MV-4-11 (cell line): ENCODE results near the gene OR52E5.
A peak's percentile ranks its signal among the peaks of the same experiment; 100 is the strongest.

Experiments
- DNase-seq: peaks from one replicate; lab custom pipeline; 2025; lab: John Stamatoyannopoulos, UW

OR52E5 gene

DNA sequence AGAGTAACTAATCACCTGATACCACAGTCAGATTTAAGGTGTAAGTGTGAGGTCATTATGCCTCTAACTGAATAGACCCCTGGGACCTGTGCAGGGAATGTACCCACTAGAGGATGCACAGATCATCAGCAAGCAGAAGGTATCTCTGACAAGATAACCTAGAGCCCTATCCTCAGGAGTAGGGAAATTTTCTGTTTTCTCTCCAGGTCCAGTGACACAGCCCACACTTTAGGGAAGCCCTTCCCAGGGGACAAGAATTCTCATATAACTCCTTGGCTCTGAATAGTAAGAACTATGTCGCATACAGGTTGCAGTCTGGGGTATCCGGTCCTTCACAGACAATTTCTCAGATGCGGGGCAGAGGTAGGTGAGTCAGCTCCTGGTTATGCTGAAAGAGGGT is at the start of gene OR52E5:
OR52E5 (plus strand) TSS at position 301 of the 400 bp plus-strand sequence. CDS start 7,569 bp downstream, outside the sequence.
- no peak for DNase-seq

DNA sequence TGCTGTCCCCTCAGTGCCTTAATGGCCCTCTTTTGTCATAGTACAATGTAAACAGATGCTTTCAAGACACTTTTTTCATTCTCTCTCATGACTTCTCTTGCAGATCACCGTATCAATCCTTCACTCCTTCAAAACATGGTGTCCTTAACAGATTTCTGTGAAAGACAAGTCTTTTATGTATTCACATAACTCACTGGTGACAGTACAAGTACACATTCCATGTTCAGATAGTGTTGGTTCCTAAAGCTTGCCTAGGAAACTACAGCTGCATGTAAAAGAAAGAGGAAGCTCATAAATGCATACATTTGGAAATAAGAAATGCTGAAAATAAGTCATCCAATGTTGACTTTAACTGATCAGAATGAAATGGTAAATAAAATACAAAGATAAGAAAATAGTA is 46.3 kb upstream of the OR52E5 start:
- DNase-seq, result peak; percentile 16

DNA sequence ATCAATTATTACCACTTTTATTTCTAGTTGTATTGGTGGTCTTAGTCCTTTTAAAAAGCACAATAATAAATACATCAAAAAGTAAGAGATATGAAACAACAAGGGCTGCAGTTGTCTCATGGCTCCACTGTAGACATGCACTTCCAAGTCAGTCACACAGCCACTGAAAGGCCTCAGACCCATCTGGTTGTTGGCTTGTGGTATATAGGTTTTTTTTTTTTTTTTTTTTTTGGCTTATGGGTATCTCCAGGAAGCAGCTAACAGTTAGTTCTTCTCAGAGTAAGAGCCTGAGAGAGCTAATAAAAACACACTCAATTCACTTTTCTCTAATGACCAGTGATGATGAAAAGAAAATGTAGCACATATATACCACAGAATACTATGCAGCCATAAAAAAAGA is 45.3 kb upstream of the OR52E5 start:
- no peak for DNase-seq

DNA sequence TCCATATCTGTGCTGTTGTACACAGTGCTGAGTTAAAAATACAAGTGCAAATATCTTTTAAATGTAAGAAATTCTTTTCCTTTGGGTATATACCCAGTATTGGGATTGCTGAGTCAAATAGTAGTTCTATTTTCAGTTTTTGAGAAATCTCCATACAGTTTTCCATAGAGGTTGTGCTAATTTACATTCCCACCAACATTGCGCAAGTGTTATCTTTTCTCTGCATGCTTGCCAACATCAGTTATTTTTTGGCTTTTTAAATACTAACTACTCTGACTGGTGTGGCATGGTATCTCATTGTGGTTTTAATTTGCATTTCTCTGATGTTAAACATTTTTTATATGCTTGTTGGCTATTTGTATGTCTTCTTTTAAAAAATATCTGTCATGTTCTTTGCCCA is 42.0 kb upstream of the OR52E5 start:
- no peak for DNase-seq

DNA sequence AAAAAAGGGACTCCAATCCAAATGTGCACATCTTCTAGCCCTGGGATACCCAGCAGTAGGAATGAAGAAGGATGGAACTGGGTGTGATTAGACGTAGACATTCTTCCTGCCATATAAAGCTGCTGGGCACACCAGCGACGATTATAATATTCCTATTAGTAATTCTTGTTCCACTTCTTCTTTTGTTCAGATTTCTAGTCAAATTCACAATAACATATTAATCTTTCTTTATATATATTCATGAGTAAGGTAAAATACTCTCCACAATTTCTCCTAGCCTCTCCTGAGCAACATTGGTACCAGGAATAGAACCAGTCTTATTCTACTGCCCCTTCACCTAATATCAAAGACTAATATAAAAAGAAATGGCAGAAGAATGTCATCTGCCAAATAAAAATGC is 35.4 kb upstream of the OR52E5 start, which contains the start of gene OR52E8:
OR52E8 (minus strand) TSS at position 101 of the 400 bp plus-strand sequence; CDS start at position 101, 0 bp downstream.
- DNase-seq, result no peak

DNA sequence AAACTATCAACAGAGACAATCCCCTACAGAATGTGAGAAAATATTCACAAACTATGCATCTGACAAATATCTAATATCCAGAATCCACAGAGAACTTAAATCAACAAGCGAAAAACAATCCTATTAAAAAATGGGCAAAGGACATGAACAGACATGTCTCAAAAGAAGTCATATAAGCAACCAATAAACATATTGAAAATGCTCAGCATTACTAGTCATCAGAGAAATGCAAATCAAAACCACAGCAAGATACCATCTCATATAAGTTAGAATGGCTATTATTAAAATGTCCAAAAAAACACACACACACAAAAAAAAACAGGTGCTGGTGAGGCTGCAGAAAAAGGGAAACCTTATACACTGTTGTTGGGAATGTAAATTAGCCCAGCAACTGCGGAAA is 27.2 kb upstream of the OR52E5 start:
- no peak for DNase-seq

DNA sequence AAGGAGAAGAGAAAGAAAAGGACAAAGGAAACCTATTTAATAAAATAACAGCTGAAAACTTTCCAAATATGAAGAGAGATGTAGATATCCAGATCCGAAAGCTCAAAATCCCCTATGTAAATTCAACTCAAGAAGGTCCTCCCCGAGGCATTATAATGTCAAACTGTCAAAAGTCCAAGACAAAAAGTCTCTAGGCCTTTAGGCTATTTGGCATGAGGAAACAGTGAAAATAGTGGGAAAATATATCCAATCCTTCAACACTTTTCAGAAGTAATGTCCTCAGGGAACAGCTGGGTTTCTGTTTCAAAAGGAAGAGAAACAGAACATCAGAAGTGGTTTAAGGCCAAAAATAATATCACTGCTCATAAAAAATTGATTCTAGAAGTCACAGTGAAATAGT is 14.4 kb upstream of the OR52E5 start:
- no peak for DNase-seq

DNA sequence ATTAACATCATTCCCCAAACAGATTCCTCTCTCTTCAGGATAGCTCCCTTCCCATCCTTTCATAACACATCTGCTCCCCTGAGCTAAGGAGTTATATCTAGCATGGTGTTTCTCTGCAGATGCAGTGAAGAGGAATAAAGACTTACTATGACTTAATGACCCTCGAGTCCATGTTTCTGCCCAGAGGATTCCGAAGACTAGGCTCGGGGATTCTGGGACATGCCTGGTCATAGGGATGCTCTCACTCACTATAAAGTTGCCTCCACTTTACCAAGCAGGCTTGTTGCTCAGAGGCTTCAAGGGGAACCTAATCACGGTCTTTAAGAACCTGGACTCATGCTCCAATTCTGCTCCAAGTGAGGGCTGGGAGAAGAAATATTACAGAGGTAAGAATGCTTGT is 12.7 kb upstream of the OR52E5 start, which contains the start of gene OR52E4:
OR52E4 (plus strand) TSS at position 301 of the 400 bp plus-strand sequence. CDS start 3,664 bp downstream, outside the sequence.
- DNase-seq, result no peak

DNA sequence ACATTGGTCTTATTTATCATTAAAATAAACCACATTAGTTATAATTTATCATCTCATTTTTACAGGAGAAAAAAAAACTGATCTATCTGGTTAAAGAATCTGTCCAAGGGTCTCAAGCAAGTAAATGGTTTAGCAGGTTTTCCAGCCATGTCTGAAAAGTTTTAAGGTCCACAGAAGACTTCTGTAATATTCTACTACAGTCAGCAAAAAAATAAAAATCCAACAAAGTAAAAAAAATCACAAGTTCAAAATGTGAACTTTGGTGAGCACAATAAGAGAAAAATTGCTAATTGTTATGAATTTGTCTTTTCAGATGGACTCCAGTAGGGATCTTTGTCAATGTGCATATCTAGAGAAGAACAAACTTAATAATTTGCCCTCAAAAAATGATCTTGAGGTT is 11.3 kb upstream of the OR52E5 start:
- DNase-seq, result no peak

DNA sequence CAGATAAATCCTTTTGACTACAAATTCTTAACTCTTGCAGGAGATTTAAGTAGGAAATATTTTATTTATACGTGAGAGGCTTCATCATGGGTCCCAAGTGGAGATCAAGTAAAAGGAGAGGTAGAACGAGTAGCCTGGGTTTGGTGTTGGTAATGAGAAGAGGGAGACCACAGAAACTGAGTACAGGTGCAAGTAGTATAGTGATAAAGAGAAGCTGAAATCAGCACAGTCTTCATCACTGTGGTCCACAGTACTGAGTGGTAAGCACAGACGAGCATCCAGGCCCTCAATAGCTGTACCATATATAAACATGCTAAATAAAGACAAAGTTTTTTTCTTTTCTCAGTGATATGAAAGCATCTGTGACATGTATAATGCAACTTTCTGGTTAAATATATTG is 5.8 kb upstream of the OR52E5 start:
- DNase-seq, result no peak

DNA sequence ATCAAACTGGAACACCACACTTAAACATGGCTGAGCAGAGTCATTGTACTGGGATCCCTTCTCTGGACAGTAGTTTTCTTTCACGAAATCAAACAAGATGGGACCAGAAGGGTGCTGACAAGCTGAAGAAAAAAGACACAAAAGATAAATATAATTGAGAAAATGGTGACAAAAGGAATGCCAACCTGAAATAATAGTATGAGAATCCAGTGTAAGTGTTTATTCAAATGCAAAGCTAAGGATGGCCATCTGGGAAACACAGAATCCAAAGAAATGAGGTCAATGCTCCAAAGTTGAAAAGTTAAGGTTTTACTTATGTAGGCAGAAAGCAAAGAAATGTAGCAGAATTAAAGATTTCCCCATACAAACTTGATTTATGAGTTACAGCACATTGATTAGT is 5.3 kb upstream of the OR52E5 start:
- no peak for DNase-seq

DNA sequence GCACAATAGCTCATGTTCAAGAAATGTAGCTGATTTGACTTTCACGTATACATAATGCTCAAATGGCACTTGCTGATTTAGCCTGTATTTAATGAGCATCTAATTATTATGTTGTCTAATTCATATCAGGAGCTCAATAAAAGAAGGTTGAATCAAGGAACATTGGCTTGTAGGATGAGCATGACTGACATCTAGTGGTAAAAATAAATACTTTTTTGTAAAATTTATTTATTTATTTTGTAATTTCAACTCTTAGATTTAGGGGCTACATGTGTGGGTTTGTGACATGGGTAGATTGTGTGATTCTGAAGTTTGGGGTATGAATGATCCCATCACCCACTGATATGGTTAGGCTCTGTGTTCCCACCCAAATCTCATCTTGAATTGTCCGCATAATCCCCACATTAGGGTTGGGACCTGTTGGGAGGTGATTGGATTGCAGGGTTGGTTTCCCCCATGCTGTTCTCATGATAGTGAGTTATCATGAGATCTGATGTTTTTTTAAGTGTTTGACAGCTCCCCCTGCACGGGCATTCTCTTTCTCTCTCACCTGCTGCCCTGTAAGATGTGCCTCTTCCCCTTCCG is 1.7 kb upstream of the OR52E5 start:
- no peak for DNase-seq

DNA sequence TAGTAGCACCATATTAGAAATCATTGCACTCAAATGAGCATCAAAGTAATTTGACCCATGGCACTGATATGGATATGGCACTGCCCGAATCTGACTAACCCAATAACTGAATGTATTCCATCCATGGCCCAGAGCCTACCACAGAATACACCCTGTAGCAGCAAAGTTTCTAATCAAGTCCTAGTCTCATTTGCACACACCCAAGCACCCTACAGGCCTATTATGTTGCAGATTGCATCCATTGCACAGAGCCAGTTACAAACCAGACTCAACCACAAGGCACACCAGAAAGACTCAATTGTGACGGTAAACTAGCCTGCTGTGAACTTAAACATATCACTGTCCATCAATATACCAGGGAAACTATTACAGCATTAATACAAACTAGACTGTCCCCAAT is 6.5 kb downstream of the OR52E5 start:
- DNase-seq, result no peak

DNA sequence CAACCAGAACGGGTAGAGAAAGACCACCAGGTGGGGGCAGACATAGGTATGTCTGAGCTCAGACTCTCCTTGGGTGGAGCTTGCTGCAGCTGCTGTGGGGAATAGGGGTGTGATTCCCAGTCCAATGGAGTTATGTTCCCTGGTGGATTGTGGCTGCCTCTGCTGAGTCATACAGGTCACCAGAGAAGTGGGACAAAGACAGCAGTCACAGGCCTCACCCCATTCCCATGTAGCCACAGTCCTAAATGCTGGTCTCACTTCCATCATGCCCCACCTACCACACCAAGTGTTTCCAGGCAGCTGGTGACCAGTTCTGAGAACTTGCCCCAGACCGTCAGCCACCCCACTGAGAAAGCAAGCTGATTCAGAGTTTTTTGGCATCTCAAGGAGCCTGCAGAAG is 17.5 kb downstream of the OR52E5 start:
- no peak for DNase-seq

DNA sequence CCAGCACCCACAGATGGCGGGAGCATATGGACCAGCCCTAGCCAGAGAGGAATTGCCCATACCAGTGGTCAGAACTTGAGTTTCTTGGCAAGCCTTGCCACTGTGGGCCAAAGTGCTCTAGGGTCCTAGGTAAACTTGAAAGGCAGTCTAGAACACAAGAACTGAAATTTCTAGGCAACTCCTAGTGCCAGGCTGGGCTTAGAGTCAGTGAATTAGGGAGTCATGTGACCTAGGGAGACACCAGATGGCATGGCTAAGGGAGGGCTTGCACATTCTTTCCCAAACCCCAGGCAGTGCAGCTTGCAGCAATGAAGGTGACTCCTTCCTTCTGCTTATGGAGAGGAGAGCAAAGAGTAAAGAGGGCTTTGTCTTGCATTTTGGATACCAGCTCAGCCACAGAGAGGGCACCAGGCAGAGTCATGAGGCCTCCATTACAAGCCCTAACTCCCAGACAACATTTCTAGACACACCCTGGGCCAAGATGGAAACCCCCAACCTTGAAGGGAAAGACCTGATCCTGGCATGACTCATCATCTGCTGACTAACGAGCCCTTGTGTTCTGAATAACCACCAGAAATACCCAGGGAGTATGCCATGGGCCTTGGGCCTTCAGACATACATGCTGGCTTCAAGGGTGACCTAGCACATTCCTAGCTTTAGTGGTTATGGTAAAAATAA is 29.9 kb downstream of the OR52E5 start:
- DNase-seq, result peak; percentile 11

DNA sequence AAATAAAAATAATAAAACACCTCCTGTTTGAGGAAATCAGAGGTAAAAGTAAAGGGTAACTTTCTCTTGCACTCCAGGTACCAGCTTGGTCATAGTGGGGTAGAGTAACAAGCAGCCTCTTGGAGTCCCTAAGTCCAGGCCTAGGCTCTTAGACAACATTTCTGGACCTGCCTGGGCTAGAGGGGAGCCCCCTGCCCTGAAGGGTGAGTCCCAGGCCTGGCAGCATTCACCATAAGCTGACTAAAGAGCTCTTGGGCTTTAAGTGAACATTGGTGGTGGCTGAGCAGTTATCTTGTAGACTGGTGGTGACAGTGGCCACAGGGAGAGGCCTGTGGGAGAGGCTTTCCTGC is 30.4 kb downstream of the OR52E5 start:
- no peak for DNase-seq

DNA sequence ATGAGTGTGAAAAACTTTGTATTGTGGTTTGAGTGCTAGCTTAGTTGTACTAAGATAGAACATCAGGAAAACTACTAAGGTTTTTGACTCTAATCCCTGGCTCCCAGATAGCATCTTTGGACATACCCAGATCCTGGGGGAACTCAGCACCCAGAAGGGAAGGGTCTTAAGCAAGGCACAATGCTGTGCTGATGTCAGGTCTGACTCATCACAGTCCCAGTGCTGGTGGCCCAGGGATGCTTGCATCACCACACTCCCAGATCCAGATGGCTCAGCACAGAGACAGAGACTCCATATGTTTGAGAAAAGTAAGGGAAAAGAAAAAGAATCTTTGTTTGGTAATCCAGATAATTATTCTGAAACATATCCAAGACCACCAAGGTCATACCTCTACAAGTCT is 30.8 kb downstream of the OR52E5 start:
- DNase-seq, result no peak

DNA sequence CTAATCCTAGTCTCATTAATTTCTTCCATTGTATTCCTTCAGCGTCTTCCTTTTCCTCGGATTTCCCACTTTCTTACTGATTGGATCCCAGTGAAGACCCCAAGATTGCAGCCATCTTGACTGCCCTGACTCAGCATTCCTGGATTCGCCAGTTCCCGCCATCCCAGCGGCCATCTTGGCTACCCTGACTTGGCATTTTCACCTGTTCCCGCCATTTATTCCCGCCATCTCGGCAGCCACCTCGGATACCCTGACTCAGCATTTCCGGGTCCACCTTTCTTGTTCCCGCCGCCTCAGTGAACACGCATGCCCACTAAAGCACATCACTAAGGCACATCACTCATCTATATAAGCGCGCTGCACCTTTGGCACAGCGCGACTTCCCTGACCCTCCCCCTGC is 35.3 kb downstream of the OR52E5 start:
- no peak for DNase-seq

DNA sequence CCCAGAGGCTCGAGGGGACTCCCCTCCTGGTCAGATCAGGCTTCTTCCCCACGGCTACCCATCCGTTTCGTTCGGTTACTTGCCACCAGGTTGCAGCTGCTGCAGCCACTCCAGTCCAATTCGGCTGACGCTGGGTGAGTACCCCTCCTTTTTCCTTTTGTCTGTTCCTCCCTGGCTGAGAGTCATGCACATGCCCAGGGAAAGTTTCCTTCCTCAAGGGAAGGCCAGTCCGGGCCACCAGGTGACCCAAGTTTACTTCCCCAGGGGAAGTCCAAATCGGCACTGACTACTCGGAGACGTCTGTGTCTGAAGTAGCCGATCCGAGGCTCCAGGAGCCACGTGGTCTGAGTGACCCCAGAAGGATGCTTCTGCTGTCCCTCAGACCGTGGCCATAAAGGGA is 35.8 kb downstream of the OR52E5 start:
- no peak for DNase-seq

DNA sequence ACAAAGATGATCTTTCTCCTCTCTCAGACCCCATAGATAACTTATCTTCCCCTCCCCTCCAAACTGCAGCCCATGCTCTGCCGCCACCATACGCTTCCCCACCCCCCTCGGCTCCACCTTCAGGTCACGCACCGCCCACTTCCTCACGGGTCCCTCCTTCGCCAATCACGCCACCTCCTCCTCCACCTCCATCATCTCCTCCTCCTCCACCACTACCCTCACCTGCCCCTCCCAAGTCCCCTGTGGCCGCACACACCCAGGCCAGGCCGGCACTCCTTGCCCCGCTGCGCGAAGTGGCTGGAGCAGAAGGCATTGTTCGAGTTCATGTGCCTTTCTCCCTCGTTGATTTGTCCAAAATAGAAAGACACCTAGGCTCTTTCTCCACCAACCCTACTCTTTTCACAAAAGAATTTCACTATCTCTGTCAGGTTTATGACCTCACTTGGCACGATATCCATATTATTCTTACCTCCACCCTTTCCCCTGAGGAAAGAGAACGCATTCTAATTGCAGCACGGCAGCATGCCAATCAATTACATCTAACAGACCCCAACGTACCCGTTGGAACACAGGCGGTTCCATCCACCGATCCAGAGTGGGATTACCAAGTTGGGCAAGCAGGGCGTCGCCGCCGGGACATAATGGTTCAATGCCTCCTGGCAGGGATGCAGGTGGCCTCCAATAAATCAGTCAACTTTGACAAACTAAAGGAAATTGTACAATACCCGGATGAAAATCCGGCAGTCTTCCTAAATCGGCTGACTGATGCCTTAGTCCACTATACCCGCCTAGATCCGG is 36.8 kb downstream of the OR52E5 start:
- no peak for DNase-seq

DNA sequence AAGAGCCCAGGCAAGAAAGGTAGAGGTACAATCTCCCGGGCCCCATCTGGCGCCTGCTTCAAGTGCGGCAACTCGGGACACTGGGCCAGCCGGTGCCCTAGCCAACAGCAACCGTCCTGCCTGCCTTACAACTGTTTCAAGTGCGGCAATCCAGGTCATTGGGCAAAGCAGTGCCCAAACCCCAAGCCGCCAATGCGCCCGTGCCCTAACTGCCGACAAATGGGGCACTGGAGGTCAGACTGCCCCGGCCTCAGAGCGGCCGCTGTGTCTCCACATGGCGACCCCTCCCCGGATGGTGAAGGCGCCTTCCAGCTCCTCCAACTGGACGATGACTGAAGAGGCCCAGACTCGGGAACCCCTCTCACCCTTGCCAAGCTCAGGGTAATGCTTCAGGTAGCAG is 37.6 kb downstream of the OR52E5 start:
- DNase-seq, result no peak

DNA sequence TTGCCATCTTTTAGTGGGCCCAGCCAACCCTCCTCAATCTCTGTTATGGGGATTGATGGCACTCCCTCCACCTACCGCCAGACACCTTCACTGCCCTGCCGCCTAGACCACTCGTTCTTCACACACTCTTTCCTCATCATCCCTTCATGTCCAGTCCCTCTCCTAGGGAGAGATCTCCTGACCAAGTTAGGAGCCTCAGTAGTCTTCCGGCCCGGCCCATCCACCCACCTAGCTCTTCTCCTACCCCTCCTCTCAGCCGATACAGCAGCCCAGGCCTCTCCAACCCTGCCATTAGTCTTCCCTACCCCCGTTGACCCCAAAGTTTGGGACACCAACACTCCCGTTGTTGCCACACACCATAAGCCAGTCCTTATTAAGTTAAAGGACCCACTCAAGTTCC is 38.1 kb downstream of the OR52E5 start:
- no peak for DNase-seq

DNA sequence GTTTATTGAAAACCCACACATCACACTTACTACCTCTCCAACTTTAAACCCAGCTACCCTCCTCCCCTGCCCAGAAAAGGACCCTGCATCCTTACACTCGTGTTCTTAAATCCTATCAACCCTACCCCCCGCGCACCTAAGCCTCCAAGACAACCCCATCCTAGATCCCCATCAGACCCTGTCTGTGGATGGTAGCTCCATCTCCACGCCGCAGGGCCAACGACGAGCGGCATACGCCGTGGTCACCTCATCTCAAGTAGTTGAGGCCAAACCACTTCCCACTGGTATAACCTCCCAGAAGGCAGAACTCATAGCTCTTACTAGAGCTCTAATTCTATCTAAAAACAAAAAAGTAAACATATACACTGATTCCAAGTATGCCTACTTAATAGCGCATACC is 39.7 kb downstream of the OR52E5 start:
- no peak for DNase-seq
